A172 (cell line): ENCODE measurements around the gene ZBTB22. TPM values are rescaled to one million over a fixed set of nuclear protein-coding genes. Genes with fewer than 3 reads are reported as not detected.

ENCODE experiments used
- DNase-seq: peaks from one replicate; pipeline ENCODE4 v3.0.0-alpha.2; 2015; ENCODE audit warnings: low spot score
- total RNA-seq: library from RNA; depleted of rRNA; stranded (reverse); fragments of >200 nt; shearing (Covaris generic); gene quantifications from 2 replicates; pipeline ENCODE4 v1.2.3, GENCODE V29; 2014

The ZBTB22 gene
- total RNA-seq, 1 experiment from 2014 or later: 7.6 TPM

DNA sequence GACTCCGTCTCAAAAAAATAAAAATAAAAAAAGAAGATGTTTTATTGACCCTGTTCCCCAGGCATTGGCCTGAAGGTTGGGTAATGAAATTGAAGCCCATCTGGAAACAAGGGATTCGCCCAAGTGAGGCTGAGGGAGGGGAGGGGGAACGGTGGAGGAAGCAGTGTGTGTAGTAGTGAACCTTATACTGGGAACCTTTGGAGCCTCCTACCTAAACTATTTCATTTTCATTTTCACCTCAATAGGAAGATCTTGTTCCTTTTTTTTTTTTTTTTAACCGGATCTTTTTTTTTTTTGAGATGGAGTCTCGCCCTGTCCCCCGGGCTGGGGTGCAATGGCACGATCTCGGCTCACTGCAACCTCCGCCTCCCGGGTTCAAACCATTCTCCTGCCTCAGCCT is 13.2 kb upstream of the ZBTB22 start:
- no peak for DNase-seq

GRCh38 chr6:33329058-33329457 is 11.5 kb upstream of the ZBTB22 start:
- DNase-seq: no peak

DNA sequence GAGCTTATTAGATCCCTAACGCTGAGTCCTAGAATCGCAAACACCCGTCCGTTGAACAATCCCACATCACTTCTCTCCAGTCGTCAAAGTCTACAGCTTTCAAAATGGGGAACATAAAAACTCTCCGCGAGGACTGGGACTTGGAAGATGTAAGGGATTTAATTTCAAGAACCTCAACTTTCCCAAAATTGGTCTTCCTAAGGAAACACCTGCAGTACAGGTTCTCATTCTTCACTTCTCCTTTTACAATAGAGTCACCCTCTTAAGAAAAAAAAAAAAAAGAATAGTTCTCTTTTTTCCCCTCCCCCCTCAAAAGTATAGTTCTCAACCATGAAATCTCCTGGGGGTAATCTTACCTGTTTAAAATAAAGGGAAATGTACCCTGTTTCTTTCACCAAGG is 6.6 kb upstream of the ZBTB22 start:
- DNase-seq: no peak

DNA sequence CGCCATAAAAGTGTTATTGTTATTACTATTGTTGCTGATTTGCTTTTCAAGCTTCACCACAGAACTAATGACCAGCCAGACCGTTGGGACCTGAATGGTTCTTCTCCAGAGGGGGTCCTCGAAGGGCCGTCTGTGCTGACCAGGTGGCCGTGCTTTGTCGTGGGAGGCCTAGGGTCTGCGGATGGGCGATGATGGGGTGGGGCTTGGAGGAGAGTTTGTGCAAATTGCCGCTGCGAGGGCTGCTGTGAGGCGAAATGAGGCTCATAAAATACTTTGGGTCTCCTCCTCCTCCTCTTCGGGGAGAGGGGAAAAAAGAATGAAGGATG is 6.0 kb upstream of the ZBTB22 start:
- no peak for DNase-seq

GRCh38 chr6:33321227-33321626 is 3.7 kb upstream of the ZBTB22 start:
- no peak for DNase-seq

- peak; percentile 48 for DNase-seq
Measured at GRCh38 chr6:33320315-33321181, 3.0 kb upstream of the ZBTB22 start.

GRCh38 chr6:33319939-33320314 is 2.4 kb upstream of the ZBTB22 start:
- DNase-seq: no peak

GRCh38 chr6:33318426-33319073 is 1.0 kb upstream of the ZBTB22 start:
- DNase-seq: no peak

DNA sequence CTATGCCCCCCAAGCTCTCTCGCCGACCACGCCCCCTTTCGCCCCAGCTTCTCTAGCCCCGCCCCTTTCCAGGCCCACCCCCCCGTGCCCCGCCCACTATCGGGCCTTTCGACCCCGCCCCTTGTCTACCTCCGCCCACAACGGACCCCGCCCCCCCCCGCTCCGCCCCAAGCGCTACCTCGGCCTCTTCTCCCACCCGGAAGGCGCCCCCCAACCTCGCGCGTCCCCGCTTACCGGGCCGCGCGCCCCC is 200 bp downstream of the ZBTB22 start:
- no peak for DNase-seq

DNA sequence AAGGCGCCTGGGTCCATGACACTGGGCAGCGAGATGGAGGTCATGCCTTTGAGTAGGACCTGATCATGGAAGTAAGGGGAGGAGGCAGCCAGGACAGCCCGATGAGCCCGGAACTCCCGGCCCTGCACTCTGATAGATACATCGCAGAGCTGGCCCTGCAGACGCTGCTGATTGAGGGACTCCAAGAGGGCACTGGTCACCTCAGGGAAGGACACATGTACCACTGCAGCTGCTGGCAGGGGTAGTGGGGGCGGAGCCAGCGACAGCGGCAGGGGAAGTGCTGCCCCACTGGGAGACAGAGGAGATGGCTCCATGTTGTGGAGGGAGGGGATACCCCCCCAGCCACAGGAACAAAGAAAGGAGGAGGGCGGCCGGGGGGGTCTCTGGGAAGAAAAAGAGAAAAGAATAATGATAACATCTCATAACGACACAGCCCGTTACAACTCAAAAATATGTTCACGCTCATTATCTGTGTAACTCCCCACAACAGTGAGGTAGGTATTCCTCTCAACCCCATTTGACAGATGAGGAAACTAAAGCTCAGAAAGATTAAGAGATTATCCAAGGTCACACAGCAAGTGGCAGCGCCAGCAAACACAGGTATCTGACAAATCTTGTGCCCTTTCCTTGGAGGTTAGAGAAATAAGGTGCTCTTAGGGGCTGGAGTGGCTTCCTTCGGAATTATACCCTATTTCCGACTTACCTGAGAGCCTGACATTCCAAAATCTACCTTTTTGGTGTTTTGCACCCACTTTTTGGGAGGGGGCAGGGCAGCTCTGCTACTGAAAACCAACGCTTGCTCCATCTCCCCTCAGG is 733 bp downstream of the ZBTB22 start:
- DNase-seq: no peak

- no peak for DNase-seq
Measured at GRCh38 chr6:33315793-33316602, 1.5 kb downstream of the ZBTB22 start.

- no peak for DNase-seq
Measured at GRCh38 chr6:33314943-33315792, 2.4 kb downstream of the ZBTB22 start.

GRCh38 chr6:33314515-33314942 is 3.0 kb downstream of the ZBTB22 start:
- peak; percentile 64 for DNase-seq

GRCh38 chr6:33313709-33314514 is 3.6 kb downstream of the ZBTB22 start, which contains the start of gene TAPBP:
TAPBP (minus strand) TSS chr6:33314078; CDS start chr6:33314041, 37 bp downstream.
- DNase-seq: peak; percentile 70

DNA sequence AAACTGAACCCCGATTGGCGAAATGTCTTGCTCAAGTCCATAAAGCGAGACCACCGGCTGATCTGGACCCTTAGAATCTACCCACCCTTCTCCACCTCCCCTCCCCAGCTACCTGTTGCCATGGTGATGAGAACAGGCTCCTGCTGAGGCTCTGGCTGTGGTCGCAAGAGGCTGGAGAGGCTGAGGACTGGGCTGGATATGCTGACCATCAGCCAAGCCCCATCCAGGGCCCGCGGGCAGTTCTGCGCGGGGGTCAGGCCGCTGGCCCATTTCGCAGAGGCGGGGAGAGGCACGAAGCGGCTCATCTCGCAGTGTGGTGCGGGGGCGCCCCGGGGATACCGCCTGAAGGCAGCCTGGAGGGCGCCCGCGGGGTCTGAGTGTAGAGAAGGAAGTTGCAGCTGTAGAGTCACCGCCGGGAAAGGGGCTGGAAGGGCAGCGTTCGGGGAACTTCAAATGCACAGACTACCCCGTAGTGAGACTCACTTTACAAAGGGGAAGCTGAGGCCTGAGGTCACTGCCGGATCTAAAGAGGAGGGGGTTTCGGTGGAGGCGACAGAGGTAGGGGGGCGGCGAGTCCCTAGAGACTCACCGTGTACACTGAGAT is 4.3 kb downstream of the ZBTB22 start:
- no peak for DNase-seq

DNA sequence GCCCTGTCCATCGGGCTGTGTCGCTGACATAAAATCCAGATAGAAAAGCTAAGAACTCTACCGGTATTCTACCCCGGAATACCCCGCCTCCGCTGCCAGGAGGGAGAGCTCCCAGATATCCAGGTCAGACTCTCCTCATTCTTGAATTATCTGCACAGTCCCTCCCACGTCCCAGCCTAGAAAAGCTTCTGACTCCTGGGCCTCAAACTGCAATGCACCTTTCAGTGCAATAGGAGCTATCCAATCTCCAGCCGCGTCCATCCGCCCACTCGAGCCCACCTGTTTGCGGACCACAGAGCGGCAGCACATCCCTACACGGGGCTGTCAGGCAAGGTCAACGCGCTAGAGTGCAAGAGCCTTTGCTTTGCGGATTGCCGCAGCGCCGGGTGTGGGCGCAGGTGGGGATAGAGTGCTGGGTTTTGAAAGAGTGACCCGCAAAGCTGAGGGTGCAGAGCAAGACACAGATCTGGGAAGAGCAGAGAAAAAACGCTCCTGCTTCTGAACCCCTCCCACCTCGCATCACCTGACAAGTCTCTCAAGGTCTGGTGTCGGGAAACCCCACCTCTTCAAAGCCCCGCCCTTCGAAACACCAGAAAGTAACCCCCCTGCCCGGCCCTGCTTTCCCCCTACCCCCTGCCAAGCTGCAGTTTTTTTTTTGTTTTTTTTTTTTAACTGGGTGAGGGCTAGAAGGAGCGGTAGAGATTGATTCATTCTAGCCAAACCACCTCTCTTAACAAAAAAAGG is 5.0 kb downstream of the ZBTB22 start:
- DNase-seq: peak; percentile 86

- no peak for DNase-seq
Measured at GRCh38 chr6:33306356-33306755, 11.2 kb downstream of the ZBTB22 start.

GRCh38 chr6:33305052-33305451 is 12.5 kb downstream of the ZBTB22 start:
- no peak for DNase-seq

DNA sequence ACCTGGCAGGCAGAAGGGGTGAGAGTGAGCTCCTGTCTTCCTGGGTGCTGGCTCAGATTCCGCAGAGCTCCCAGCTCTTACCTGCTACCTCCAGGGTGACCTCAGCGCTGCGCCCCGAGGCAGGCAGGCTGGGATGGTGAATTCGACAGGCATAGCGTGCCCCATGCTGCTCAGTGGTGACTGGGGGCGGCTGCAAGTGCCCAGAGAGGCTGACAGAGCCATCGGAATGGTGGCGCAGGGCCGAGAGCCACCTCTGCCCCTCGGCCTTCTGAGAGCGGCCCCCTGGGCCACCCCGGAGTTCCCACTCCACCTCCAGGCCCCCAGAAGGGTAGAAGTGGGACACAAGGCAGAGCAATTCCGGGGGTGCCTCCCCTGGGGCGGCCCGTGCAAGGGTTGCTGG is 13.3 kb downstream of the ZBTB22 start:
- no peak for DNase-seq
